HG03457 (cell line): Measurements from ENCODE around the gene CNTNAP3.
"Not testable (repeated sequence)": the region's sequence is repeated elsewhere in the genome, so short reads cannot be mapped to it uniquely, and the experiment has no call there.

Source experiments
- ATAC-seq: cut with Tn5 transposase; IDR thresholded peaks from one replicate; pipeline ENCODE4 v1.9.1; 2021; ENCODE audit warnings: moderate number of reproducible peaks; ENCODE audit not compliant: unreplicated experiment

The CNTNAP3 gene

DNA sequence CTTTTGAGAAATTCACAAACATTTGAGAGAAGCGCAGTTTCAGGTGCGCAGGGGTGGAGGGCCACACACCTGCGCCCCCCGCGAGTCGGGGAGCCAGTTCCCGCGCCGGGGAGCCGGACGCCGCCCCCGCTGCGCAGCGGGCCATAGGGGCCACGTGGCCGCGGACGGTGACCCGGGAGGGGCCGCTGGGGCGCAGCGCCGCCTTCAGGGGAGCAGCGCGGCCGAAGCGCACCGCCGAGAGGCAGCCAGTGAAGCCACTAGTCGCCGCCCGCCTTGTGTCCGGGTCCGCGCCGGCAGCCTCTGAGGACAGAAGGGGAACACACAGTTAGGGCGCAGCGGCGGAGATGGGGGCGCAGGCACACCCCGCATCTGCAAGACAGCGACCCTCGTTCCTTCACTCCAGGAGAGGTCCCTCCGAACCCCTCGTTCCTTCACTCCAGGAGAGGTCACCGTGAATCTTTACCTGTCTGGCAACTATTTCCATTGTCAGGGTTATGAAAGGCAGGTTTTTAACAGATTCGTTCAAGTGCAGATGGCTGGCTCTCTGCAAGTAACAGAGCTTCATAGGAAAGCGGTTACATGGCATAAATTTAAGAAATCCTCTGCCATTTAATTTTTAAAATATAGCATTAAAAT is 209.2 kb downstream of the CNTNAP3 start:
- ATAC-seq, result not testable (repeated sequence)

DNA sequence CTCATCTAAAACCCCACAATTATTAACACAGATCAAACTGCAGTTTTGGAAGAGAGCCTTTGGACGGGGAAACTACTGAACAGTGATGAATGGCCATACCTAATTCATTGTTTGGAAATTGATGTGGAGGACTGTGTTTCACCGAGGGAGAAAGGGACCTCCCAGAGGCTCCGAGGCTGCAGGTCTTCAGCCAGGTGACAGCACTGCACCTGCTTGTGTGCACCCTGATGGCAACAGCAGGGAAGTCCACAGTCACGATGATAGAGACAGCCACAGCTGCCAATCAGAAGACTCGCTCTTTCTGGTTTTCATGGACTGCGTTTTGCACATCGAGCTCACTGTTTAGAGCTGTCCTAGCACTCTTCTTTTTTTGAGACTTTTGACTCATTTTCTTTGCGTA is 214.4 kb downstream of the CNTNAP3 start:
- ATAC-seq, result not testable (repeated sequence)

DNA sequence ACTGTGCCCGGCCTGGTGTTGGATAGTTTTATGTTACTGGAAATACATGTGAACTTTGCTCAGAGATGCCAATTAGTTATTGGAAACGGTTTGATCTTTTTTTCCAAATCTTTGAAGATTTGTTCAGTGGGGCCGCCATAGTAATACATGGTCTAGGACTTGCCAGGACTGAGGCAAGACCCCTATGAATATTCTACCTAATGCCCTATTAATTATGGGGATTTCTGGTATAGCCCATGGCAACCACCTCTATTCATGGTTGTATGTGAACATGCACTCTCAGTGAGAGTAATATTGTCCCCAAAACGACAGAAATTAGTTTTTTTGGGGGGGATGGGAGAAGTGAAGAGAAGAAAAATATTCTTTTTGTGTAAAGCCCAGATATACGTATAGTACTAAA is 220.3 kb downstream of the CNTNAP3 start:
- ATAC-seq, result not testable (repeated sequence)

DNA sequence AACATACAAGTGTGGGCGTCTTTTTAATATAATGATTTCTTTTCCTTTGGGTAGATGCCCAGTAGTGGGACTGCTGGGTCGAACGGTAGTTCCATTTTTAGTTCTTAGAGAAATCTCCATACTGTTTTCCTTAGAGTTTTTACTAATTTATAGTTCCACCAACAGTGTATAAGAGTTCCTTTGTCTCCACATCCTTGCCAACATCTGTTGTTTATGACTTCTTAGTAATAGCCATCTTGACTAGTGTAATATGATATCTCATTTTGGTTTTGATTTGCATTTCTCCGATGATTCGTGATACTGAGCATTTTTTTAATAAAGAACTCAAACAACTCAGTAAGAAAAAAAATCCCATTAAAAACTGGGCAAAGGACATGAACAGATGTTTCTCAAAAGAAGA is 225.0 kb downstream of the CNTNAP3 start:
- ATAC-seq, result not testable (repeated sequence)

DNA sequence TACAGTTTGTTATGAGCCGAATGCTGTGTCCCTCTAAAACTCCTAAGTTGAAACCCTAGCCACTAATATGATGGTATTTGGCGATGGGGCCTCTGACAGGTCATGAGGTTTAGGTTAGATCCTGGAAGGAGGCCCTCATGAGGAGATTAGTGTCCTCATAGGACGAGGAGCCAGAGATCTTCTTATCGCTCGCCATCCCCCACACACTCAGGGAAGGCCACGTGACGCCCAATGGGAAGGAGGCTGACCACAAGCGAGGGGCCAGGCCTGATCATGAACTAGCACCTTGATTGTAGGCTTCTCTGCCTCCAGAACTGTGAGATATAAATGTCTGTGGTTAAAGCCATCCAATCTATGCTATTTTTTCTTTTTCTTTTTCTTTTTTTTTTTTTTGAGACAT is 233.5 kb downstream of the CNTNAP3 start:
- not testable (repeated sequence) for ATAC-seq

DNA sequence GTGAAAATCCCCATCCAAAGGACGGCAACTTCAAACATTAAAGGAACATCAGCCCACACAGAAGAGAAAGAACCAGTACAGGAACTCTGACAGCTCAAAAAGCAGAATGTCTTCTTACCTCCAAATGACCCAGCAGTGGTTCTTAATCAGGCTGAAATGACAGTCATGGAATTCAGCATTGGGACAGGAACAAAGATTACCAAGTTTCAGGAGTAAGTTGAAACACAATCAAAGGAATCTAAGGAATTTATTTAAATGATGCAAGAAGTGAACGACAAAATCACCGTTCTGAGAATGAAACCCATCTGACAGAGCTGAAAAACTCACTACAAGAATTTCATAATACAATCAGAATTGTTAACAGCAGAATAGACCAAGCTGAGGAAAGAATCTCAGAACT is 241.1 kb downstream of the CNTNAP3 start:
- ATAC-seq, result not testable (repeated sequence)

DNA sequence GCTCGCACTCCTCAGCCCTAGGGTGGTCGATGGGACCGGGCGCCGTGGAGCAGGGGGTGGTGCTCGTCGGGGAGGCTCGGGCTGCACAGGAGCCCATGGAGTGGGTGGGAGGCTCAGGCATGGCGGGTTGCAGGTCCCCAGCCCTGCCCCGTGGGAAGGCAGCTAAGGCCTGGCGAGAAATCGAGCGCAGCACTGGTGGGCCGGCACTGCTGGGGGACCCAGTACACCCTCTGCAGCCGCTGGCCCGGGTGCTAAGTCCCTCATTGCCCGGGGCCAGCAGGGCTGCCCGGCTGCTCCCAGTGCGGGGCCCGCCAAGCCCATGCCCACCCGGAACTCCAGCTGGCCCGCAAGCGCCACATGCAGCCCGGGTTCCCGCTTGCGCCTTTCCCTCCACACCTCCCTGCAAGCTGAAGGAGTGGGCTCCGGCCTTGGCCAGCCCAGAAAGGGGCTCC is 245.6 kb downstream of the CNTNAP3 start:
- not testable (repeated sequence) for ATAC-seq

DNA sequence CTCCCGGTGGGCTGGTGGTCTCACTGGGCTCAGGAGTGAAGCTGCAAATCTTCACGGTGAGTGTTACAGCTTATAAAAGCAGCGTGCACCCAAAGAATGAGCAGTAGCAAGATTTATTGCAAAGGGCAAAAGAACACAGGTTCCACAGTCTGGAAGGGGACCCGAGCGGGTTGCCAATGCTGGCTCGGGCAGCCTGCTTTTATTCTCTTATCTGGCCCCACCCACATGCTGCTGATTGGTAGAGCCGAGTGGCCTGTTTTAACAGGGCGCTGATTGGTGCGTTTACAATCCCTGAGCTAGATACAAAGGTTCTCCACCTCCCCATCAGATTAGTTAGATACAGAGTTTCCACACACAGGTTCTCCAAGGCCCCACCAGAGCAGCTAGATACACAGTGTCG is 246.2 kb downstream of the CNTNAP3 start:
- not testable (repeated sequence) for ATAC-seq

DNA sequence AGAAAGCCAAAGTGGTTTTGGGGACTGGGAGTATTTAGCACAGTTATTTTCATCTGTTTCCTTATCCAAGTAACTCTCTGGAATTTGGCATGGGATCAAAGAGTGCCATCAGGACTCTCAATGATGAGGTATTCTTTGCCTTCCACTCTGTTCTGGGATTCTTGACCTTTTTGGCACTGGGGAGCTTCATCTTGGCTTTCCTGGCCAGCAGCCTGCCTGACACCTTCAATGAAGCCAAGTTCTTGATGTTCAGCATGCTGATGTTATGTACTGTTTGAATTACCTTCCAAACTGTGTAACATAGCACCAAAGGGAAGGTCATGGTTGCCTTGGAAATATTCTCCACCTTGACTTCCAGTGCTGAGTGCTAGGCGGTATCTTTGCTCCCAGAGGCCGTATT is 248.8 kb downstream of the CNTNAP3 start:
- not testable (repeated sequence) for ATAC-seq

DNA sequence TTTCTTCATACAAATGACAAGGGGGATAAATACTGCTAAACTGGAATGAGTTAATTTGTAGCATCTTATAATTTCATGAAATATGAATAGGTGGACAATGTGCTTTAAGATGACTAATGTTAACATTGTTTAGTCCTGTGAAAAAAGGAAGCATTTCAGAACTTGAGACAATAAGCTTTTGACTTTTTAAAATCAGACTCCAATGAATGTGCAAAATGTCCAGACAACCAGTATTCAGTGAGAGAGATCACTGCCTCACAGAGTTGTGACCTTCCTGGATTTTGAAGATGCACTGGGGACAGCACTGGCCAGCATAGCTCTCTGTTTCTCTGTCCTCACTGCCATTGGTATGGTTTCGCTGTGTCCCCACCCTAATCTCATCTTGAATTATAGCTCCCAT is 249.7 kb downstream of the CNTNAP3 start:
- not testable (repeated sequence) for ATAC-seq

DNA sequence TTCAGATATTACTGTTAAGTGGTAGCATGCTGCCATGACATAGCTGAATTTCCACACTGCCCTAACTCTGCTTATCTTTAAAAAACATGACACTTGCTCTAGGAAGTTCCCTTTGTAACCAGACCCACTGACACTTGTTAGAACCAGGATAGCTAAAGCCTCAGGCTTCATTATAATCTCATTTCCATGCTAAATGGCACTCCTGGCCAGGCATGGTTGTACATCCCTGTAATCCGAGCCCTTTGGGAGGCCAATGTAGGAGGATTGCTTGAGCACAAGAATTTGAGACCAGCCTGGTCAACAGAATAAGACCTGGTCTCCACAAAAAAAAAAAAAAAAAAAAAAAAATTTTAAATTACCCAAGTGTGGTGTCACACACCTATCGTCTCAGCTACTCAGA is 254.1 kb downstream of the CNTNAP3 start:
- not testable (repeated sequence) for ATAC-seq

DNA sequence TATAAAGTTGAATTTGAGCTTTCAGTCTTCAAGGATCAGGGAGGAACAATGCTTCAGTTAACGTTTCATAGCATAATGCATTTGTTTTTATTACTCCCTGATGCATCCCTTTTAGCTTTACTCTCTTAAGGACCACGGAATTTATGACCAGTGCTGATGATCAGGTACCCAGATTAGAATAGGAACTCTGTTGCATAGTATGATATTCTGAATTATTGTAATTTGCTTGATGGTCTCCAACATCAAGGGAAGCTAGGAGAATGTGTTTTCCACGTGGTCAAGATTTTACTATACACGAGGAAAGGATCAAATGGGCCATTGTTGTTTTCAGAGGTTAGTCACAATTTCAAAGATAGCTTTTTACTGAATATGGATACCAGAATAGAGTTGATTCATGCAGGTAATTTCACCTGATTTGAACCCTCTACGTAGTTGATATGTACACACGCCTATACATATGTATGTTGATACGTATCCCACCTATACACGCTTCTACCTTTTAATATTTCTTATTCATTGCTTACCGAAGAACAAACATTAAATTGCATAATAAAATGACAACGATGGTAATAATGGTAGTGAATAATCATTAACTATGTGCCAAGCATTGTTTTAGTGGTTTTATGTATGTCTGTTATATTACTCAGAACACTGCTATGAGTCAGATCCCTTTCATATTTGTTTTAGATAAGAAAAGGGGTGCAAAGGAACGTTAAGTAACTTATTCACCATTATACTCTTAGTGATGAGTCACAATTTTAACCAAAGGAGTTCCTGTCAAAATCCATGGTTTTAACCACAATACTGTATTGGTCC is 257.6 kb downstream of the CNTNAP3 start:
- not testable (repeated sequence) for ATAC-seq

DNA sequence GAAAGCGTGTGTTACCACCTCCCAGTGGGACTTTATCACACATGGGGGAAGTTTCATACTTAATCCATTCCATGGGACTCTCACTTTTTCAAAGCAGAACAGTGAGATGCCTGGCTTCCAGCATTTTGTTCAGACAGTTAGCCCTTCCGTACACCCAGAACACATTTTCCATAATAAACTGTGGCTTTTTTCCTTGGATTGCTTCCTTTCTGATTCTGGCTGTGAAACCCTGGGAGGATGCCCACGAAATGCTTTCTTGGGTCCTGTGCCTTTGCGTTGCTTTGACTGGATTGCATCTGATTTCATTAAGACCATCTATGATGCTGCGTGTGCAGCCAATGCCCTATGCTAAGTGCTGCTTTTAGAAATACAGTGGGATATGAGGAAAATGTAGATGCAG is 259.1 kb downstream of the CNTNAP3 start:
- not testable (repeated sequence) for ATAC-seq

DNA sequence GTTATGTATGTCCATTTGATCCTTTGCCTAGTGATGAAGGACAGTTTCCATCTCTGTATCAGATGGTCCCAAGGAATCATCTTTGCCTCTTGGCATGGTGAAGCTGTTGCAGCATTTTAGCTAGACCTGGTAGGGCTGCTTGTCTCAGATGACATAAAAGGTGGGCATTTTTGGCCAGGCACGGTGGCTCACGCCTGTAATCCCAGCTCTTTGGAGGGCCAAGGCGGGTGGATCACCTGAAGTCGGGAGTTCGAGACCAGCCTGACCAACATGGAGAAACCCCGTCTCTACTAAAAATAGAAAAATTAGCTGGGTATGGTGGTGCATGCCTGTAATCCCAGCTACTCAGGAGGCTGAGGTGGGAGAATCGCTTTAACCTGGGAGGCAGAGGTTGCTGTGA is 259.8 kb downstream of the CNTNAP3 start:
- not testable (repeated sequence) for ATAC-seq

DNA sequence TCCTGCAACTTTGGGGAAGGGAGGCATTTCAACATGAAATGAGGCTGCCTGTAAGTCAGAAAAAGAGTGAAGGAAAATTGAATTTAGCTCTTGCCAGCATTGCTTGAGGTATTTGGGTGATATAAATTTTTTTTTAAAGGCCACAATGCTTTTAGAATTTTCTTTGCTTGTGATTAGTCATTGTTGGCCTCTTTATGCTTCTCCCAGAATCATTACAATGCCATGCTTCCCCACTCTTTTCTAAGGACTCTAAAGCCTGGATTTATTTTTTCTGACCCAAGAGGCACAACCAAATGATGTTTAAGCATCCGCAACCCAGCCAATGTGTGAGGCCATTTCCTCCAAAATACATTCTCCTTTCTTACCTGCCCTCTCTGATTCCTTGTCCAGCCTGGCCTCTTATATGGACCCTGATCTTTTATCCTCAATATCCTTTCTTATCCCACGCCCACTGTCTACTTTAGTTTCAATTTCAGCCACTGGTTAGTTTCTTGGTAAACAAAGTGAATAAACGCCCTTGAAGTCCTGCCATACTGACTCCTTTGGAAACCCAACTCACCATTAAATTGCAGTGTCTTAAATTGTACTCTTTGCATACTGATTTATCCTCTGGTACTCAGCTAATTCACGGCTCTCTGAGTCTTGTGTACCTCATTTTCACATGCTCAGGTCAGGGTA is 261.9 kb downstream of the CNTNAP3 start:
- ATAC-seq, result not testable (repeated sequence)
